Measurements from ENCODE around the gene TSSC4.

- TF ChIP-seq EZH2 (IDR thresholded peaks at IDR 0.05) (no peak), POLR2AphosphoS5 (IDR thresholded peaks at IDR 0.05; ENCODE audit: borderline replicate concordance, low read depth, low read length) (no peak), FOXP2 (optimal IDR thresholded peaks at IDR 0.05; ENCODE audit: control extremely low read depth, extremely low read length, insufficient read depth) (no peak)
Observed at GRCh38 chr11:2425506-2425905, 25.0 kb downstream of the TSSC4 start.

All from SK-N-MC (cell line).